GM12891 (cell line): ENCODE results near the gene NPHP4.

ENCODE experiments used
- PAX5 ChIP-seq: IDR thresholded peaks from 2 replicates; pipeline ENCODE4 v1.6.1; 2011; ENCODE audit warnings: low read length, moderate library complexity, mild to moderate bottlenecking; ENCODE audit not compliant: insufficient read depth, severe bottlenecking
- POLR2A ChIP-seq: IDR thresholded peaks from 2 replicates; pipeline ENCODE4 v1.6.1; 2011; ENCODE audit warnings: low read depth, low read length, control low read depth
- POLR2AphosphoS5 ChIP-seq: IDR thresholded peaks from 2 replicates; pipeline ENCODE4 v1.6.1; 2011; ENCODE audit warnings: low read depth, low read length, control low read depth
- POU2F2 ChIP-seq: IDR thresholded peaks from 2 replicates; pipeline ENCODE4 v1.6.1; 2011; ENCODE audit warnings: low read depth, mild to moderate bottlenecking, control low read depth, low read length, moderate library complexity
- SPI1 ChIP-seq: IDR thresholded peaks from 2 replicates; pipeline ENCODE4 v1.6.1; 2011; ENCODE audit warnings: low read depth, low read length, control low read depth
- TAF1 ChIP-seq: IDR thresholded peaks from 2 replicates; pipeline ENCODE4 v1.6.1; 2011; ENCODE audit warnings: low read depth, low read length, control low read depth

- TF ChIP-seq POLR2AphosphoS5 (no peak), POLR2A (no peak), PAX5 (no peak), TAF1 (no peak), SPI1 (no peak), POU2F2 (no peak)
Measured at GRCh38 chr1:5855196-5855897, 136.9 kb downstream of the NPHP4 start.
